HG02678 (cell line): Measurements from ENCODE around the gene CDH26.

ENCODE experiments used
- ATAC-seq: cut with Tn5 transposase; IDR thresholded peaks from one replicate; pipeline ENCODE4 v1.9.1; 2021; ENCODE audit warnings: mild to moderate bottlenecking, moderate library complexity; ENCODE audit not compliant: unreplicated experiment

The CDH26 gene

DNA sequence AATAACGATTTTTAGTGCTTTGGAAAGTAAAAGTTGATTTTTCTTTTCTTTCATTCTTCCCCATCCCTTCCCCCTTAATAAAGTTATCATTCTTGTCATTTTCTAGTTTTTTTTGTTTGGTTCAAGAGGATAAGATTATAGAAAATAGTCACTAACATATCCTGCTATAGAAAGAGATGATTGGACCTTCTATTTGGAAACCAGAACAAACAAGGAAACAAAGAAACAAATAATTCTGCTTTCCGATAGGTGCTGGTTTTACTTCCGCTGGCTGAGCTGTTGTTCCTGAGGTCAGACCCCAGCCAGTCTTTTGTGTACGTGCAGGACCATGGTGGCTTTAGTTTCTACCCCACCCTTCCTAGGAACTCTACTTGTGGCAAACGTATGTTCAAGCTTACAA is at the start of gene CDH26:
CDH26 (plus strand) TSS at position 301 of the 400 bp plus-strand sequence. CDS start 304 bp downstream, outside the sequence.
- ATAC-seq = no peak

DNA sequence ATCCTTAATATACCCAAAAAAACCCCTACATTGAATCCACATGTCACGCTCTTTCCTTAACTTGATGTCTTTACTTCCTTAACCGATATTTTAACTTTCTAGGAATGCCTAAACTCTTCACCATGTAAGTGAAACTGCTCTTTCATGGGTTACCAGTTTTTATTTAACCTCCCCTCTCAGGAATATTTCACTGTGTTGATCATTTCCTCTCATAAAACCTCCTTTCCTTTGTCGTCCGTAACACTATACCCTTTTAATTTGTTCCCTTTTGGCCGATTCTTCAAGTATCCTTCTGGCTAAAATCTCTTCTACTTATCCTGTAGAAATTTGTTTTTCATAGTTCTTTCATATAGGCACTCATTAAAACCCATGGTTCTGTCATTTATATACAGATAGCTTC is 49.4 kb upstream of the CDH26 start:
- no peak for ATAC-seq

DNA sequence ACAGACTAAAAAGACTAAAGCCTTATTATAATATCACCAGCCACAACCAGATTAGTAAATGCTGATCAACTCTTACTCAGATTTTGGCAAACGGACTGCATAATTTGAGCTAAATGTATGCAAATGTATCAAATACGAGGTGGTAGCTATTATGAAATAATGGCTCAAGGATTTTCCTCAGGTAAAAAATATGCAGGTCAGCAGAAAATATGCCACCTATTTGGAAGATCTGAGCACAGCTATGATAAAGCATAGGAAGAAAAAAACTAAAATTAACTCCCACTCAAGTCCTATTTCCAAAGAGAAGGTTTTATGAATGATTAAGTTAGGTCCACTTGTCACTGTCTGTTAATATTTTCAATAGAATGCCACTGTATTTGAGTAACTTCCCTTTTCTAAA is 47.2 kb upstream of the CDH26 start:
- ATAC-seq = no peak

DNA sequence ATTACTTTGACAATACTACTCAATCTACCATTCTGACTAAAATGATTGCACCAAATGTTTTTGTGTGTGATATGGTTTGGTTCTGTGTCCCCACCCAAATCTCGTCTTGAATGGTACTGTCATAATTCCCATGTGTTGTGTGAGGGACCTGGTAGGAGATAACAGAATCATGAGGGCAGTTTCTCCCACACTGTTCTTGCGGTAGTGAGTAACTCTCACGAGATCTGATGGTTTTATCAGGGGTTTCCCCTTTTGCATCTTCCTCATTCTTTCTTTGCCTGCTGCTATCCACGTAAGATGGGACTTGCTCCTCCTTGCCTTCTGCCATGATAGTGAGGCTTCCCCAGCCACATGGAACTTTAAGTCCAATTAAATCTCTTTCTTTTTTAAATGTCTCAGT is 45.6 kb upstream of the CDH26 start:
- no peak for ATAC-seq

DNA sequence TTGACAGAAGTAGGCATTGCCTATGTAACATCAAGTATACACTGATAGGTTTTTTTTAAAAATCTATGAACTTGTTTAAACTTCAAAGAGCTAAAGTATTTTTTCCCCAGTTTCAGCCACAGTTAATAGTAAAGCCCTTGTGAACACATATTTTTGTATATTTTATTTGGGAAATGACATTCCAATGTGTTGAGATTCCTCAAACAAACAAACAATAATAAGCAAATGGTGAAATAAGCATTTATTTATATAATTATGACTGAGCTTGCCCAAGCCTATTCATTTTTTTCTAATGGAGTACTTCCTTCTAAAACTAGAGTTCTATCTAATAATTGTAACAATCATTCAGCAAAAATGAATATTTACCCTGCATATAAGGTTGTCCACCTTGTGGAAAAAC is 37.3 kb upstream of the CDH26 start:
- ATAC-seq = no peak

DNA sequence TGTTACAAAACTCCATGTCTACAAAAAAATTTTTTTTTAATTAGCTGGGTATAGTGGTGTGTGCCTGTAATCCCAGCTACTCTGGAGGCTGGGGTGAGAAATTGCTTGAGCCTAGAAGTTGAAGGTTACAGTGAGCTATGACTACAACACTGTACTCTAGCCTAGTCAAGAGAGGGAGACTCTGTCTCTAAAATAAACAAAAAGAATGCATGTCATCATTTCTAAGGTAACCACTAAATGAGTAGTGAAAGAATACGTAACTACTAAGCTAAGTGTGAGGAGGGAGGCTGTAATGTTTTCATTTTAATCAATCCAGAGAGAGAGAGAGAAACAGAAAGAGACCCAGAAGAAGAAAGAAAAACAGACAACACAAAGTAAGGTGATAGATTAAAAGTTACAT is 34.7 kb upstream of the CDH26 start:
- no peak for ATAC-seq

DNA sequence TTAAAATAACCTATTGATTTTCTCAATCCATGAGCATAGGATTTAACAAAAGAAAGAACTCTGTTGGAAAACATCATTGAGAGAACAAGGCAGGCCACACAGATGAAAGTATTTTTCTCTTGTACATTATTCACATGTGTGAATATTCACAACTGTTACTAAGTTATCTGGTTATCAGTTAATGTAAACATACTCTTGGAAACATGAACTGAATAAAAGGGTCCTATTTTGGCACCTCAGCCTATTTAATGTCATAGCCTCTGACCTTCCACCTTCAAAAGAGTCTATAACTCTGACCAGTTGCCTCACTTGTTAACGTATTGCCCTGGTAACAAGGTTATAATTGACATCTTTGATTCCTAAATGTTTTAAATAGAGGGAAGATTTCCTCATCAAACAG is 32.9 kb upstream of the CDH26 start:
- no peak for ATAC-seq

DNA sequence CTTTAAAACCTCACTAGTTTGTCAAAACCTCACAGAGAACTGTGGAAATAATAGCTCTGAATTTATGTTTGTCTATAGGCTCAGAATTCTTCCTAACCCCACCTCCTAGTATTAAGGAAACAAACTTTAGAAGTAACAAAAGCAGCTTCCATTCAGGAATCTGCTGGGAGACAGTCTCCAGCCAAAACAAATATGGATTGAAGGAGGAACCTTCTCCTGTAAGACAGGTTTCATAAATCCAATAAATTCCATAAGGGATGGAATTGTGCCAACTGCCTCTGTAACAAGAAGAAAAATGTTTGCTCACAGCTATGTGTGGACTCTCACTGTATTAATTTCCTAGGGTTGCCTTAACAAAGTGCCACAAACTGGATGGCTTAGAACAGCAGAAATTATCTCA is 32.3 kb upstream of the CDH26 start:
- ATAC-seq = no peak

DNA sequence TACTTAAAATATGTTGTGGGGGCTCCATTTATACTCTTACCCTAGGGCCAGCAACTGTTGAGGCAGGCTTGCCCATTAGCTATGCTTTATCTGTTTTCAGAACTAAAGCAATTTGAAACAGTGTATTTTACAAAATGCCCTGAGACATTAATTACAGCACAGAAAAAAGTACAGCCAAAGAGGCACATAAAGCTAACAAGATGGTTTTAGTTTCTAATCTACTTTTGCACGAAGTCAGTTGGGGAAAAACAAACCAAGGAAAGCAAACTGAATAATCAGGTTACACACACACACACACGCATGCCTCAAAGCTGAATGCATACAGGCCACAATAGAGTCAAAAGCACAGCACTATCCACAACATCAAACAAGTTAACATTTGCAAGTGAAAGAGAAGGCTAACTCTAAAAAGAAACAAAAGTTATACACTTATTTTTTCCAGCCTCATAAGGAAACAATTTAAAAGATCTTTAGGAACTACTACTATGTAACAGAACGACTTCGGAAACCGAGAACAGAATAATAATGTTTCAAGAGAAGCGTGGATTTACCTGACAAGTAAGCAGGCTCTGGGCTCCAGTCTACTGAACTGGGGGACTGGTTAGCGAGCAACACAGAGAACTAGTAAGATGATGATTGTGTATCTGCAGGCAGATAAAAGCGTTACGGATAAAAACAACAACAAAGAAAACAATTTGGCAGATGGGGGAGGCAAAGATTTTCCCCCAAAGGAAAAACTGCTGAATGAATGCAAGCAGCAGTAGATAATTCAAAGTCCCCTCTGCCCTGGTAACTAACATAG is 26.5 kb upstream of the CDH26 start:
- ATAC-seq = no peak

DNA sequence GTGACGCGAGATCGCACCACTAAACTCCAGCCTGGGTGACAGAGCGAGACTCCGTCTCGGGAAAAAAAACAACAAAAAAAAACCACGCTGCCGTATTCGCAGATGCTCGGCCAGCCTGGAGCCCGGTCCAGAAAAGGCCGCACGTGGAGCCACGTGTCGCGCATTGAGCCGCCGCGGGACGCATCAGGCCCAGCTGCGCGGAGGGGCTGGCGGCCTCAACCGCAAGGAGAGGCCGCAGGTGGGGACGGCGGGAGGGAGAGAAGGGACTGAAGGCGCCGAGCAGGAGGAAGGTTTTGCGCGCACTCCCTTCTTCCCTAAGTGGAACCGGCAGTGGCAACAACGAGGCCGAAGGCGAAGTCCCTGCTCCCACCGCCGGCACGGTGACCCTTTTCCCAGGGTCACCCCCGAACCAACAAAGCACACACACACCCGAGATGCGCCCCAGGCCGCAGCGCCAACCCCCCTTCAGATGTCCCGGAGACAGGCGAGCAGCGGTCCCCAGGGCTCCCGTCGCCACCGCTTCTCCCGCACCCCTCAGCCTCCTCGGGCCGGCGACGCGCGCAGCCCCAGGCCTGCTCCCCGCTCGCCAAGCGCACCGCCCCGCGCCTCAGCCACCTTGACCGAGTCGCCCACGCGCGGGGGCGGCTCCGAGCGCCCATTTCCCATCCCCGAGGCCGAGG is 25.5 kb upstream of the CDH26 start:
- no peak for ATAC-seq

DNA sequence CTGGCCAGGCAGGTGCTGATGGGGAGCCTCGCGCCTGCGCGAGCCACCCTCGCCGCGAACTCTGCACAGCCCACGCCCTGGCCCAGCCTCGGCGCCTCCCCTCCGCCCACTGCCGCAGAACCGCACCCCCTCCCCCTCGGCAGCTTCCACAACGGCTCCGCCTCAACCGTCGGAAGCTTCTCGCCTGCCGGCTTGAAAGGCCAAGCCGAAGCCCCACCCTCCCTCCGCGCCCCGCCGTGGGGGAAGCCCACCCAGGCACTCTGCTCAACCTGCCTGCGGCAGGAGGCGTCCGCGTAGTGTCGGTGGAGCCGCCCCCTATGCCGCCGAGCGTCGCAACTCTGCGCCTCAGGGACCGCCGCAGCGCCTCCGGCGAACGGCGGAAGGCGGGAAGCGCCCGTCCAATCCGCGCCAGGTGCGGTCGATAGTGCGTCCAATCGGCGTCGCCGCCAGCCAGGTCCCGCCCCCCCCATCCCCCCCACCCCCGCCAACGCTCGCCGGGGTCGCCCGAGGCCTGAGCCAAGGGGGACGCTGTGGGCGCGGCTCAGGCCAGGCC is 24.9 kb upstream of the CDH26 start, which contains the start of gene SYCP2:
SYCP2 (minus strand) TSS at position 342 of the 553 bp plus-strand sequence. CDS start 11,224 bp downstream, outside the sequence.
- ATAC-seq = peak; percentile 65

DNA sequence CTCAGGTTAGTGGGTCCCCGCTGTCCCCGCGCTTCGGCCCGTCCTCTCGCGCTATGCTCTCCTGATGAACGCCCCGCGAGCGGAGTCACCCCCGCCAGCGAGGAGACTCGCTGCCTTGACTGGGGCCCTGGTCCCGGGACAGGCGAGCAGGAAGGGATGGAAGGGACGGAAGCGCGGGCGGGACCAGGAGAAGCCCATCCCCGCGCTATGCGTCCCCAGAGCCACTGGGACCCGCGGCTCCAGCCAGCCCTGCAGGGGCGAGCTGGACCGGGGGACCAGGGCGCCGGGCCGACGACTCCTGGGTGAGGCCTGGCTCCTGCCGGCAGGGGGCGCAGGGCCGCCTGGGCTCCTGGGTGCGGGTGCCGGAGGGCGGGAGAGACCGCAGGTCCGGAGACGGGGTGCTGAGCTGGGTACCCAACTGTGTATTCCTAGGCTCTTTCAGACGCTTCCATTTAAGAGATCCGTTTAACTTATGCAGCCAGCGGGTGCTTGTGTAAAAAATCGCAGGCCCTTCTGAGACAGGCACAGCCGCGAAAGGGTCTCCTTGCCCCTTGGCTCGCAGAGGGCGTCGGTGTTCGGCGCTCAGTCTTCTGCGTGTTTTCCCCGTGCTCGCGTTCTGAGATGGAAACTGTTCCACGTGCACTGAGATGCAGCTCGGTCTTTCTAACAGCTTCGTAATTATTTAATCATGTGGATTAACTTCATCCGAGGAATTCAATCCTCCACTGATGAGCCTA is 24.2 kb upstream of the CDH26 start:
- ATAC-seq = peak; percentile 81

DNA sequence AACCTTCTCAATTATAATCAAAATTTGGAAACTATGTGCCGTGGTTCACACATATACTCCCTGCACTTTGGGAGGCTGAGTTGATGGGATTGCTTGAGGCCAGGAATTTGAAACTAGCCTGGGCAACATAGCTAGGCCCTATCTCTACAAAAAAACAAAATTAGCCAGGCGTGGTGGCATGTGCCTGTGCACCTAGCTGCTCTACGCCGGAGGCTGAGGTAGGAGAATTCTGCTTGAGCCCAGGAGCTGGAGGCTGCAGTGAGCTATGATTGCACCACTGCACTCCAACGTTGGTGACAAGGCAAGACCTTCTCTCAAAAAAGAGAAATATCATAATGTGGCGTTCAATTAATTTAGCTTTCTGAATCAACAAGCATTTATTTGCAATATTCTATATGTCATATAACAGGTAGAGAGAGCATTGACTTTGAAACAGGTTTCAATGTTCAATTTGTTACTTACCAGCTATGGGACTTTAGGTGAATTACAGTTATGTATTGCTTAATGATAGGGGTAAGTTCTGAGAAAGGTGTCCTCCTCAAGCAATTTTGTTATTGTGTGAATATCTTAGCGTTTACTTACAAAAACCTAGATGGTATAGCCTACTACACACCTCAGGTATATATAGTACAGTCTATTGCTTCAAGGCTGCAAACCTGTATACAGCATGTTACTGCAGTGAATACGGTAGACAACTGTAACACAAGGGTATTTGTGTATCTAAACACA is 22.6 kb upstream of the CDH26 start:
- no peak for ATAC-seq

DNA sequence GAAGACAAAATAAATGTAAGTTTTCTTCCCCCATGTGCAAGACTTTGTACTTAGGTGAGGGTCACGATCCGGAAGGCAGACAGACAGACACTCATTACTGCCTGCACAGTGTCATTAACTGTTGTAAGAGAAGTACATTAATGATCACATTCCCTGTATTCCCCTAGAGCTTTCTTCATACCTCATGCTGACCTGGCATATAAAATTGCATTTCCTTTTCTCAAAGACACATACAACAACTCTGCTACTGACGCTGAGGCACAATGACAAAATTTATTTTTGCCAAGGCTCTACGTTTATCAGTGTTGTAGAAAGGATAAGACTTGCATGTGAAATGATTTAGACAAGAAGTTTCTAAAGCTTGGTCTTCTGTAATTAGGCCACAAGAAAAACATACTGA is 21.8 kb upstream of the CDH26 start:
- ATAC-seq = no peak

DNA sequence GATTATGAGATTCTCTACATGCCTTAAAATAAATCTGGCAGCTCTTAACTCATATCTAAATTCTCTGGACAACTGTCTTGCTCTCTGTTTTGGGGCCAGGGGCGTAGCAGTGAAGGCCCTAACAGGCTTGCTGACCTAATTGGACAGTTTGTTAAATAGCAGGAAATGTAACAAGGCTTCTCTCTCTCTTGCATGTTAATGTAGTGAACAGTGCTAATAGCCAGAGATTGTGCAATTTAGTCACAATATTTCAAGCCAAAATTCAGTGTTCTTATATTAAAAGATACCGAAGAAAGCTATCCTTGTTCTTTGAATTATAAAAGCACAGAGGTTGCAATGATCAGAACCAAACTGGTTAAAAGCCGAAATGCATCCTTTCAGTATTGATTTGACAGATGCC is 21.1 kb upstream of the CDH26 start:
- no peak for ATAC-seq

DNA sequence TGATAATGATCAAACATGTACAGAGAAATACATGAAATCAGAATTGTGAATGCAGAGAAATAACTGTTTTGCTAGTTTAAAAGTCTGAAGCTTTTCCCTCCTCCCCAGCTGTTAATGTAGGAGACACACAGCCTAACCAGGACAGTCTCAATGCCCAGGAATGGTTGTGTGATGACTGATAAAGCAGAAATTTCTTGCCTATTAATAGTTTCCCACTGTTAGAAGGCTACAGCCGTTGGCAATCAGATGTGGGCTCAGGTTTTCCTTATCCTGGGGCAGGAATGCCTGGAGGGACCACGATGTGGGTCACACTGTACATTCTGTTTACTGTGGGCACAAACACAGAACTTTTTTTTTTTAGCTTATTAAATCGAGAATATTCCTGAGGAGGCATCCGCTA is 20.0 kb upstream of the CDH26 start:
- no peak for ATAC-seq

DNA sequence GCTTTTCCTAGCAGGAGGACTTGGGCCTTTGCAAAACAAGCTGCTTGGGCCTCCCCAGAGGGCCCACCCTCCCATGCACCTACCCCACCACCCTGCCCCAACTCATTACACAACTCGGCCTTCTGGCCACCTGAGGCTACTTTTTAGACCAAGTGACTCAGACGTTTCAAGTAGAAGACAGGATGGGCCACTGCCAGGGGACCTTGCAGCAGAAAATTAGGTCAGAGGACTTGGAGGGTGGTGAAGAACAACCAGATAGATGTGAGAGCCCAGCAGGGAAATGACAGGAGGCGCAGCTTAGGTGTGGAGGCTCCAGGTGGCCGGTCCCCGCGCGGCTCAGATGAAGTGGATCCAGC is 19.5 kb upstream of the CDH26 start:
- ATAC-seq = no peak

DNA sequence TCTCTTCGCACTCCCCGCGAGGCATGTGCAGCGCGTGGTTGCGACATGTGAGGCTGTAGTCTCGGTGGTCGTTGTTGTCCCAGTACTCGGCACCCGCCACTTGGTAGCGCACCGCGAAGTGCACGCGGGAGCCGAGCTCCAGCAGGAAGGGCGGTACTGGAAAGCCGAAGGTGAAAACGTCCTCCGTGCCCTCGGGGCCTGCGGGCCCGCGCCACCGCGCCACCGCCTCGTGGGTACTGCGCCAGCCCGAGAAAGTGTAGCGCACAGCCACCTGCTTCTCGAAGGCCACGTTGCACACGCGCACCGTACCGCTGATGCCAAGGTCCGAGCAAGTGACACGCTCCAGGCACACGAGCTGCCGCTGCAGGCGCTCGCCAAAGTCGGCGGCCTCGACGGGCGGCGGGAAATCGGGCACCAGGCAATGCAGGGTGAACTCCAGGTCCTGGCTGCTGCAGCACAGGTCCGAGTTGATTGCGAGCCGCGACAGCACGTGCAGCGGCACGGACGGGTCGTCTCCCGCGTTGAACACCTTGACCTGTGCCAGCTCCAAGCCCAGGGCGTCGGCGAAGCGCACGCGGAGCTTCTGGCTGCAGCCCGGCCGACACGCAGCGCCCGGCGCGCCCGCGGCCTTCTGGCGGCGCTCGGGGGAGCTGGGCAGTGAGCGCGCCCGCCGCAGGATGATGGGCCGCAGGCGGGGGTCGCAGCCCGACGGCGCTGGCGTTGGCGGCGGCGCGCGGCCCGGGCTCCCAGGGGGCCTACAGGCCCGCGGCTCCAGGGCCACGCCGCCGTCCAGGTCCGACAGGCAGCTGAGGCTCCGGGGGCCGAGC is 19.0 kb upstream of the CDH26 start:
- ATAC-seq = peak; percentile 4

DNA sequence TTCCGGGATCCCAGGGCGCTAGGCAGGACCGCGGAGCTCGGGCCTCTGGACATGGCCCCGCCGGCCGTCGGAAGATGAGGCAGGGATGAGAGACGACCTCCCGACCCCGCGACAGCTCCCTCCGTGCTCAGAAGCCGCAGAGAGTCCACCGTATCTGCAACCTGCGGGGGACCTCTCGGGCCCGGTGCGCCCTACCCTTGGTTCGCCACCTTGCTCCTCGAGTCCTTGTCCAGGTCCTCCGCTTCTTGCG is 18.4 kb upstream of the CDH26 start:
- peak; percentile 30 for ATAC-seq
